Adrenal gland (tissue), 12 donors: ENCODE measurements around the gene NR2F1-AS1. TPM values are rescaled to one million over a fixed set of nuclear protein-coding genes. Genes with fewer than 3 reads are reported as not detected.

Experiments
- DNase-seq, 7 donors: peaks; one replicate each; pipeline ENCODE4 v3.0.0-alpha.2; 2019 to 2020
- H3K27ac ChIP-seq, 5 donors: fragments of 200-600 bp; sonication (generic) in 4 of 5; 1 replicate in 3 of 5; 2 replicates in 2 of 5; pipeline versions ENCODE4 v1.5.1 to v1.8.0; 2016 to 2020; ENCODE audit warnings: mild to moderate bottlenecking in 1 of 5
- H3K27me3 ChIP-seq: fragments of 200-600 bp; 2 replicates; pipeline ENCODE4 v1.8.0; 2021
- H3K36me3 ChIP-seq, 2 donors: fragments of 200-600 bp; replicated peaks in 1 of 2; 1 replicate in 1 of 2; 2 replicates in 1 of 2; pipeline versions ENCODE4 v1.5.1 to v1.8.0; 2018 to 2022
- H3K4me1 ChIP-seq, 2 donors: fragments of 200-600 bp; replicated peaks in 1 of 2; 1 replicate in 1 of 2; 2 replicates in 1 of 2; pipeline versions ENCODE4 v1.5.1 to v1.8.0; 2018 to 2021
- H3K4me3 ChIP-seq, 4 donors: fragments of 200-600 bp; sonication (generic) in 3 of 4; one replicate each; pipeline ENCODE4 v1.5.1; 2016 to 2018
- H3K9me3 ChIP-seq, 3 donors: fragments of 200-600 bp; sonication (generic) in 1 of 3; replicated peaks in 1 of 3; 1 replicate in 2 of 3; 2 replicates in 1 of 3; pipeline versions ENCODE4 v1.5.1 to v1.8.0; 2016 to 2021
- CTCF ChIP-seq, 6 experiments: fragments of 450-650 bp in 4 of 6; fragments of 200-600 bp in 2 of 6; sonication (generic) in 1 of 6; IDR thresholded peaks; 1 replicate in 5 of 6; 2 replicates in 1 of 6; pipeline versions ENCODE4 v1.5.1 to v1.8.0; 2016 to 2021; ENCODE audit warnings: antibody characterized with exemption in 6 of 6, mild to moderate bottlenecking in 2 of 6, moderate library complexity in 1 of 6
- POLR2A ChIP-seq, 2 donors: fragments of 450-650 bp; IDR thresholded peaks; one replicate each; pipeline ENCODE4 v1.6.1; 2017; ENCODE audit warnings: antibody characterized with exemption in 2 of 2, mild to moderate bottlenecking in 2 of 2, moderate library complexity in 1 of 2
- WGBS, 4 donors: extraction: QIAGEN DNeasy Blood & Tissue Kit in 2 of 4; methylation state at CpG; one replicate each; pipeline versions ENCODE4 v1.1.5 to v1.1.7; 2013 to 2017; 5-methylcytosine and 5-hydroxymethylcytosine counted together
- intact Hi-C, 2 donors: fragments of 100-400 bp; cut with DNase I; formaldehyde crosslinking; loops; one replicate each; pipeline versions ENCODE4 v1.14.1 to v1.15.0; 2022 to 2023
- polyA plus RNA-seq, 3 donors: library from polyadenylated mRNA; stranded (reverse); fragments of 200-250 nt in 2 of 3; fragments of 350-450 nt in 1 of 3; fragmentation: Illumina TruSeq in 1 of 3; extraction: RNeasy Lipid Tissue Mini Kit (QIAGEN cat#74804) in 1 of 3; gene quantifications; one replicate each; pipeline ENCODE4 v1.2.3, GENCODE V29; 2013 to 2014
- total RNA-seq, 9 donors: library from RNA; depleted of rRNA in 4 of 9; stranded (reverse); fragments of >200 nt in 4 of 9; fragments of 120-200 nt in 1 of 9; fragmentation: NEBNext Ultra II Directional in 1 of 9; extraction: Animal tissue kit (Norgen Biotek cat#: 25700) in 1 of 9; gene quantifications; one replicate each; pipeline versions ENCODE4 v1.1.0 to v1.2.4, GENCODE V29; 2013 to 2023
- donor health status: healthy with polysubstance abuse.
- donor health status: Bipolar disorder and iron deficiency.
- donor health status: DM: yes; HTN: yes; CAD: no.
- donor health status: DM: no; HTN: no; CAD: no.
- donor health status: DM: no; HTN: no; CAD: no.
- donor health status: DM: yes; HTN: yes; CAD: no.

NR2F1-AS1 gene
- total and polyA plus RNA-seq, 12 donors: 13.2 to 107 (median 29.1) TPM

GRCh38 chr5:93421468-93421867, 159.6 kb downstream of the NR2F1-AS1 start:
- TF ChIP-seq POLR2A (IDR thresholded peaks at IDR 0.05) (no peak), CTCF (IDR thresholded peaks at IDR 0.05) (no peak)
- no peaks in the 10 kb centered on the region for H3K9me3 ChIP-seq
- H3K27ac ChIP-seq: no peak overlapping the region
- H3K27me3 ChIP-seq: no peaks in the 10 kb centered on the region
- H3K4me1 ChIP-seq: peaks cover 3 to 7% of the 10 kb centered on the region in 2 donors
- DNase-seq: no peak
- intact Hi-C loops: no loop called here
- WGBS, 4 donors: 84 to 89% (median 89%) methylated on average over 5 to 6 of the region's 6 CpGs
- H3K36me3 ChIP-seq: no peaks in the 10 kb centered on the region
- no peak overlapping the region for H3K4me3 ChIP-seq

- H3K27ac ChIP-seq: no peak overlapping the region
- DNase-seq: no peak
- H3K36me3 ChIP-seq: no peaks in the 10 kb centered on the region
- TF ChIP-seq POLR2A (IDR thresholded peaks at IDR 0.05) (no peak), CTCF (IDR thresholded peaks at IDR 0.05) (no peak)
- H3K4me1 ChIP-seq: no peaks in the 10 kb centered on the region
- intact Hi-C loops: no loop called here
- H3K4me3 ChIP-seq: no peak overlapping the region
- WGBS, 4 donors: 92 to 98% (median 92%) methylated on average over 3 of the region's 3 CpGs
- no peaks in the 10 kb centered on the region for H3K27me3 ChIP-seq
- H3K9me3 ChIP-seq: no peaks in the 10 kb centered on the region
Observed at GRCh38 chr5:93417490-93417889, 163.5 kb downstream of the NR2F1-AS1 start.

GRCh38 chr5:93415819-93416218, 165.2 kb downstream of the NR2F1-AS1 start:
- DNase-seq: no peak
- H3K36me3 ChIP-seq: no peaks in the 10 kb centered on the region
- no peak overlapping the region for H3K4me3 ChIP-seq
- no peak overlapping the region for H3K27ac ChIP-seq
- 73 to 86% (median 85%) methylated on average over 1 of the region's 1 CpG for WGBS, 4 donors
- intact Hi-C loops: no loop called here
- no peaks in the 10 kb centered on the region for H3K27me3 ChIP-seq
- no peaks in the 10 kb centered on the region for H3K4me1 ChIP-seq
- no peaks in the 10 kb centered on the region for H3K9me3 ChIP-seq
- TF ChIP-seq POLR2A (IDR thresholded peaks at IDR 0.05): no peak
- TF ChIP-seq CTCF (IDR thresholded peaks at IDR 0.05): no peak

- H3K9me3 ChIP-seq: no peaks in the 10 kb centered on the region
- WGBS, 4 donors: 76 to 90% (median 84%) methylated on average over 3 of the region's 3 CpGs
- no peaks in the 10 kb centered on the region for H3K36me3 ChIP-seq
- H3K4me1 ChIP-seq: no peaks in the 10 kb centered on the region
- H3K27ac ChIP-seq: no peak overlapping the region
- no peaks in the 10 kb centered on the region for H3K27me3 ChIP-seq
- TF ChIP-seq POLR2A (IDR thresholded peaks at IDR 0.05) (no peak), CTCF (IDR thresholded peaks at IDR 0.05) (no peak)
- no peak overlapping the region for H3K4me3 ChIP-seq
- intact Hi-C loops: no loop called here
- DNase-seq: no peak
Observed at GRCh38 chr5:93411716-93412115, 169.3 kb downstream of the NR2F1-AS1 start.
